C4-2B (cell line): ENCODE results near the gene CDK12.
"Not testable (repeated sequence)": the region's sequence is repeated elsewhere in the genome, so short reads cannot be mapped to it uniquely, and the experiment has no call there.

Source experiments
- H3K27ac ChIP-seq: fragments of 450-650 bp; 2 replicates; pipeline ENCODE4 v1.5.1; 2017
- CTCF ChIP-seq: fragments of 450-650 bp; conservative IDR thresholded peaks from 2 replicates; pipeline ENCODE4 v1.5.1; 2017; ENCODE audit warnings: mild to moderate bottlenecking
- ZFX ChIP-seq: fragments of 450-650 bp; IDR thresholded peaks from 2 replicates; pipeline ENCODE4 v1.6.1; 2017

CDK12 gene

GRCh38 chr17:39485555-39485954 is 24.3 kb downstream of the CDK12 start:
- no peak for TF ChIP-seq CTCF
- no peak for TF ChIP-seq ZFX
- no peak overlapping the region for H3K27ac ChIP-seq

- no peak overlapping the region for H3K27ac ChIP-seq
- TF ChIP-seq CTCF, result no peak
- TF ChIP-seq ZFX, result no peak
Measured at GRCh38 chr17:39486242-39486641, 25.0 kb downstream of the CDK12 start.

GRCh38 chr17:39487490-39487889 is 26.2 kb downstream of the CDK12 start:
- H3K27ac ChIP-seq, result not testable (repeated sequence)

GRCh38 chr17:39487946-39488345 is 26.7 kb downstream of the CDK12 start:
- no peak overlapping the region for H3K27ac ChIP-seq

GRCh38 chr17:39496921-39497320 is 35.6 kb downstream of the CDK12 start:
- H3K27ac ChIP-seq, result not testable (repeated sequence)

More at GRCh38 chr17:39487946-39488345, 26.7 kb downstream of the CDK12 start:
- TF ChIP-seq CTCF, result no peak
- TF ChIP-seq ZFX, result no peak

- H3K27ac ChIP-seq, result no peak overlapping the region
- no peak for TF ChIP-seq CTCF
- no peak for TF ChIP-seq ZFX
Measured at GRCh38 chr17:39507511-39507910, 46.2 kb downstream of the CDK12 start.

- no peak for TF ChIP-seq ZFX
- TF ChIP-seq CTCF, result no peak
- no peak overlapping the region for H3K27ac ChIP-seq
Measured at GRCh38 chr17:39508987-39509386, 47.7 kb downstream of the CDK12 start.

GRCh38 chr17:39513309-39513708 is 52.0 kb downstream of the CDK12 start:
- no peak for TF ChIP-seq CTCF
- TF ChIP-seq ZFX, result no peak
- no peak overlapping the region for H3K27ac ChIP-seq

GRCh38 chr17:39513915-39514314 is 52.6 kb downstream of the CDK12 start:
- TF ChIP-seq ZFX (no peak), CTCF (no peak)
- no peak overlapping the region for H3K27ac ChIP-seq
